Smooth muscle cell (in vitro differentiated cells): Measurements from ENCODE around the gene EHD4. TPM values are rescaled to one million over a fixed set of nuclear protein-coding genes. Genes with fewer than 3 reads are reported as not detected.

Experiments used
- DNase-seq: peaks from one replicate; lab custom pipeline; 2025; ENCODE audit not compliant: unreplicated experiment; lab: John Stamatoyannopoulos, UW
- H2AFZ ChIP-seq: fragments of 200-600 bp; sonication (generic); 2 replicates; pipeline ENCODE4 v1.6.0; 2016; ENCODE audit warnings: antibody characterized with exemption, low read depth, mild to moderate bottlenecking
- H3F3A ChIP-seq: fragments of 200-600 bp; sonication (generic); 2 replicates; pipeline ENCODE4 v1.6.0; 2017; ENCODE audit warnings: antibody characterized with exemption, low read depth
- H3K27ac ChIP-seq: fragments of 200-600 bp; sonication (generic); 2 replicates; pipeline ENCODE4 v1.5.1; 2016; ENCODE audit warnings: low read depth, mild to moderate bottlenecking
- H3K27me3 ChIP-seq: fragments of 200-600 bp; sonication (generic); 2 replicates; pipeline ENCODE4 v1.6.1; 2016; ENCODE audit warnings: low read depth, mild to moderate bottlenecking
- H3K36me3 ChIP-seq: fragments of 200-600 bp; sonication (generic); 2 replicates; pipeline ENCODE4 v1.5.1; 2016; ENCODE audit warnings: low read depth
- H3K4me1 ChIP-seq: fragments of 200-600 bp; sonication (generic); 2 replicates; pipeline ENCODE4 v1.5.1; 2016; ENCODE audit warnings: low read depth
- H3K4me2 ChIP-seq: fragments of 200-600 bp; sonication (generic); 2 replicates; pipeline ENCODE4 v1.6.0; 2016; ENCODE audit warnings: mild to moderate bottlenecking
- H3K4me3 ChIP-seq: fragments of 200-600 bp; sonication (generic); 2 replicates; pipeline ENCODE4 v1.5.1; 2016; ENCODE audit warnings: mild to moderate bottlenecking
- H3K79me2 ChIP-seq: fragments of 200-600 bp; sonication (generic); 2 replicates; pipeline ENCODE4 v1.6.0; 2016; ENCODE audit warnings: low read depth, mild to moderate bottlenecking
- H3K9ac ChIP-seq: fragments of 200-600 bp; sonication (generic); 2 replicates; pipeline ENCODE4 v1.6.0; 2016; ENCODE audit warnings: low read depth
- H3K9me3 ChIP-seq: fragments of 200-600 bp; sonication (generic); replicated peaks from 2 replicates; pipeline ENCODE4 v1.5.1; 2016; ENCODE audit warnings: low read depth
- H4K20me1 ChIP-seq: fragments of 200-600 bp; sonication (generic); 2 replicates; pipeline ENCODE4 v1.6.0; 2016; ENCODE audit warnings: low read depth
- CTCF ChIP-seq: fragments of 200-600 bp; sonication (generic); IDR thresholded peaks from 2 replicates; pipeline ENCODE4 v1.5.1; 2017; ENCODE audit warnings: borderline replicate concordance, mild to moderate bottlenecking, antibody characterized with exemption; ENCODE audit not compliant: insufficient read depth, poor library complexity, severe bottlenecking
- WGBS: methylation state at CpG from one replicate; pipeline ENCODE4 v1.1.7; 2016; ENCODE audit warnings: low lambda C conversion rate; 5-methylcytosine and 5-hydroxymethylcytosine counted together
- polyA plus RNA-seq: library from polyadenylated mRNA; unstranded; fragments of >200 nt; fragmentation: Nextera tagmentation; extraction: Ambion mirVana; gene quantifications from 2 replicates; pipeline ENCODE4 v1.2.1, GENCODE V29; 2016
- total RNA-seq: library from RNA; depleted of rRNA; stranded (reverse); fragments of >200 nt; gene quantifications from 2 replicates; pipeline ENCODE4 v1.2.3, GENCODE V29; 2014

The EHD4 gene
- total and polyA plus RNA-seq, 2 experiments from 2014 or later, result 11.5 to 15.8 TPM

- no peaks in the 10 kb centered on the region for H3F3A ChIP-seq
- no peak for DNase-seq
- H3K36me3 ChIP-seq, result no peaks in the 10 kb centered on the region
- TF ChIP-seq CTCF, result no peak
- no peak overlapping the region for H3K27ac ChIP-seq
- H3K4me3 ChIP-seq, result no peak overlapping the region
- no peaks in the 10 kb centered on the region for H3K9me3 ChIP-seq
- H3K79me2 ChIP-seq, result no peaks in the 10 kb centered on the region
- no peak overlapping the region for H3K4me2 ChIP-seq
- no peak overlapping the region for H3K9ac ChIP-seq
- H4K20me1 ChIP-seq, result no peaks in the 10 kb centered on the region
- no peak overlapping the region for H2AFZ ChIP-seq
- no peaks in the 10 kb centered on the region for H3K4me1 ChIP-seq
- no peaks in the 10 kb centered on the region for H3K27me3 ChIP-seq
- 89% methylated on average over 8 of the region's 8 CpGs for WGBS
These were observed 98.6 kb downstream of the EHD4 start for GRCh38 chr15:41873711-41874110.

- no peaks in the 10 kb centered on the region for H4K20me1 ChIP-seq
- no peaks in the 10 kb centered on the region for H3K9me3 ChIP-seq
- no peak overlapping the region for H3K4me2 ChIP-seq
- no peak for TF ChIP-seq CTCF
- H3K79me2 ChIP-seq, result no peaks in the 10 kb centered on the region
- 91% methylated on average over 9 of the region's 9 CpGs for WGBS
- no peaks in the 10 kb centered on the region for H3F3A ChIP-seq
- no peaks in the 10 kb centered on the region for H3K27me3 ChIP-seq
- no peak overlapping the region for H3K4me3 ChIP-seq
- H3K9ac ChIP-seq, result no peak overlapping the region
- H3K36me3 ChIP-seq, result no peaks in the 10 kb centered on the region
- no peak overlapping the region for H3K27ac ChIP-seq
- H2AFZ ChIP-seq, result no peak overlapping the region
- no peaks in the 10 kb centered on the region for H3K4me1 ChIP-seq
- no peak for DNase-seq
These were observed 100.1 kb downstream of the EHD4 start for GRCh38 chr15:41872166-41872747.

GRCh38 chr15:41871175-41871905 is 101.0 kb downstream of the EHD4 start:
- no peaks in the 10 kb centered on the region for H3K27me3 ChIP-seq
- H3K4me2 ChIP-seq, result no peak overlapping the region
- peaks cover 3% of the 10 kb centered on the region for H3K4me1 ChIP-seq
- no peak overlapping the region for H3K4me3 ChIP-seq
- no peaks in the 10 kb centered on the region for H3K36me3 ChIP-seq
- no peak for DNase-seq
- no peaks in the 10 kb centered on the region for H3F3A ChIP-seq
- H2AFZ ChIP-seq, result no peak overlapping the region
- peak overlapping the region; percentile 42 for H3K27ac ChIP-seq
- no peak overlapping the region for H3K9ac ChIP-seq
- no peaks in the 10 kb centered on the region for H3K79me2 ChIP-seq
- TF ChIP-seq CTCF, result no peak
- H4K20me1 ChIP-seq, result no peaks in the 10 kb centered on the region
- H3K9me3 ChIP-seq, result no peaks in the 10 kb centered on the region
- WGBS, result 94% methylated on average over 19 of the region's 19 CpGs
